ENCODE results near the gene KIAA1958. TPM values are rescaled to one million over a fixed set of nuclear protein-coding genes. Genes with fewer than 3 reads are reported as not detected.

KIAA1958 gene
- 0.84 and 2.3 TPM in 2 replicates for total RNA-seq

DNA sequence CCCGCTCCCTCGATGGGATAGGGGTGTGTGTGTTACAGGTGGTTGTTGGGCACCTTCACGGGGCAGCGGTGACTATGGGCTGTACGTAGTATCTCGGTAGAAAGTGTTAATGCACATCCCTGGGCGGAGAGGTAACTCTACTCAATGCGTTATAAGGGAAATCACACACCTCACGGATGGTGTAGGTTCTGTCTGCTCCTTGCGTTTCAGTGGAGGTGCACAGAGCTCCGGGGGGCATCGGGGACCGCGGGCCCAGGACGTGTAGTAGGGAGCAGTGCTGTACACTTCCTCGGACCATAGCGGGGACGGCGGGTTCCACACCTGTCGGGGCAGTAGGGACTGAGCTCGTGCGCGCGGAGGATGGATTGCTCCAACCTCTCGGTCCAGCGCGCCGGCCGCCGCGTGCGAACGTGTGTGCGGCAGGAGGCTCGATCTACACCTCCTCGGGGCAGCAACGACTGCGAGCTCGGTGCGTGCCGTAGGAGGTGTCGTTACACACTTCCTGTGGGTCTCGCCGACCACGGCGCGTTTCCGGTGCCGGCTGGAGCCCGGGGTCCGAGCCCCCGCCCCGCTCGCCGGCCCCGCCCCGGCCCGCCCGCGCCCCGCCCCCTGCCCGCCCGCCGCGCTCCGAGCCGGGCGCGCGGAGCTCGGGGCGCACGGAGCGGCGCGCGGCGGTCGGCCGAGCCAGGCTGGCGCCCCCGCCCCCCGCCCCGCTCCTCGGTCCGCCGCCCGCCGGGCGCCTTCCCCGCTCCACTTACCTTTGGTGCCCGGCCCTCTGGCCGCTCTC, at the start of gene KIAA1958:
Gene KIAA1958 (plus strand): TSS at position 607 of the 787 bp plus-strand sequence. CDS start 87,254 bp downstream, outside the sequence.

DNA sequence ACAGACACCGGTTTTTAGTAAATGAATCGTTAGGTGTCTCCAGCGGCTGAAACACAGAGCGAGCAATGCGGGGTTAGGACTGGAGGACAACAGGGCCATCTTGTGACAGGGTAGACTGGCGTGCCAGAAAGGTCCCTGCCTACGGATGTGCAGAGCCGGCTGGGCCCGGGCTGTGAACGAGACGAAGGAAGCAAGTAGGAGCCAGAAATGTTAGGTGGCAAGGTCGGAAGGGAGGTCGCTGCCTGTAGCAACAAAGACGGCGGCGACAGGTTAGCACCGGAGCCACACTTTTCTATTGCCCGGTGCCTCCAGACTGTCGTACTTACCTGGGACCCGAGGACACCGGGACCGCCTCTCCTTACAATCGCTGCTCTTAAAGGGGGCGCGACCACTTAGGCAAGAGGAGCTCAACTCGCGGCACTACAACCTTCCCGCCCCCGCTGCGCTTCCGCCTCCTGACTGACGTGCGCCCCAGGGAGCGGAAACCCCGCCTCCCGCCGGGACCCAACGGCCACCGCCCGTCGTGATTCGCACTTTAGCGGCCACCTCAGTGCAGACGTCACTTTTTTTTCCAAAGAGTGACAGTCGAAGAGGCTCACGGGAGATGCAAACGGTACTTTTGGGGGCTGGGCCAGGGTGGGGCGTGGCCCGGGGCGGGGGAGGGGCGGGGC, 231.2 kb downstream of the KIAA1958 start, which contains the start of gene INIP:
Gene INIP (minus strand): TSS at position 457 of the 671 bp plus-strand sequence. CDS start 1,632 bp downstream, outside the sequence.

Other genes with a start within 250 kb of the KIAA1958 start
- gene PTBP3, start 153.2 kb upstream of the KIAA1958 start, total RNA-seq: 65.5 and 233 TPM in 2 replicates
- 24.0 and 35.4 TPM in 2 replicates for gene HSDL2, start 106.7 kb upstream of the KIAA1958 start, total RNA-seq
- 12.0 and 16.4 TPM in 2 replicates for gene INIP, start 231.3 kb downstream of the KIAA1958 start, total RNA-seq

Measured in airway epithelial cell (primary cell).